H1 (cell line): ENCODE results near the gene RPL12.

ENCODE experiments used
- ATF3 ChIP-seq: IDR thresholded peaks from 2 replicates; pipeline ENCODE4 v1.6.1; 2011; ENCODE audit warnings: low read depth, mild to moderate bottlenecking, low read length; ENCODE audit not compliant: insufficient read depth
- BRCA1 ChIP-seq: IDR thresholded peaks from 2 replicates; pipeline ENCODE4 v1.6.1; 2012; ENCODE audit warnings: low read depth, low read length, improper control_type of control experiment
- CBX8 ChIP-seq: fragments of 300-800, 300-1000 bp; sonication (generic); IDR thresholded peaks from 2 replicates; pipeline ENCODE4 v1.7.1; 2016; ENCODE audit warnings: low read depth, low read length, borderline replicate concordance
- CTCF ChIP-seq, 3 experiments: IDR thresholded peaks; 1 replicate in 2 of 3; 2 replicates in 1 of 3; pipeline versions ENCODE4 v1.5.1 to v1.6.1; 2011; ENCODE audit warnings: low read length in 3 of 3, mild to moderate bottlenecking in 3 of 3, inconsistent platforms in 2 of 3, low read depth in 1 of 3, moderate library complexity in 1 of 3; ENCODE audit not compliant: insufficient read depth in 1 of 3; ENCODE audit errors: control extremely low read depth in 1 of 3
- EP300 ChIP-seq, 2 experiments: IDR thresholded peaks; 1 replicate in 1 of 2; 2 replicates in 1 of 2; pipeline ENCODE4 v1.6.1; 2011 to 2012; ENCODE audit warnings: low read depth in 2 of 2, low read length in 2 of 2, mild to moderate bottlenecking in 2 of 2, borderline replicate concordance in 1 of 2, inconsistent platforms in 1 of 2, moderate library complexity in 1 of 2
- MAFK ChIP-seq: IDR thresholded peaks from 2 replicates; pipeline ENCODE4 v1.6.1; 2012; ENCODE audit warnings: low read depth, mild to moderate bottlenecking, improper control_type of control experiment, low read length
- PHF8 ChIP-seq: fragments of 200-600 bp; sonication (generic); conservative IDR thresholded peaks from 2 replicates; pipeline ENCODE4 v1.7.1; 2012; ENCODE audit warnings: low read depth, mild to moderate bottlenecking, inconsistent platforms, low read length, moderate library complexity
- POLR2A ChIP-seq, 2 experiments: IDR thresholded peaks; 1 replicate in 1 of 2; 2 replicates in 1 of 2; pipeline ENCODE4 v1.6.1; 2011; ENCODE audit warnings: low read depth in 2 of 2, low read length in 2 of 2, mild to moderate bottlenecking in 2 of 2; ENCODE audit errors: control extremely low read depth in 1 of 2
- RAD21 ChIP-seq, 2 experiments: IDR thresholded peaks in 1 of 2; conservative IDR thresholded peaks in 1 of 2; 2 replicates each; pipeline ENCODE4 v1.6.1; 2011; ENCODE audit warnings: low read depth in 2 of 2, low read length in 2 of 2, improper control_type of control experiment in 1 of 2, inconsistent platforms in 1 of 2, mild to moderate bottlenecking in 1 of 2, moderate library complexity in 1 of 2

- TF ChIP-seq CTCF (IDR thresholded peaks at IDR 0.05; ENCODE audit: control extremely low read depth in 1 of 3, insufficient read depth in 1 of 3, low read depth in 1 of 3, low read length in 3 of 3) (no peak), MAFK (no peak), CBX8 (no peak), ATF3 (no peak), EP300 (IDR thresholded peaks at IDR 0.05; ENCODE audit: borderline replicate concordance in 1 of 2, low read depth in 2 of 2, low read length in 2 of 2) (no peak), BRCA1 (no peak), PHF8 (no peak), RAD21 (IDR thresholded peaks at IDR 0.05 in 1 of 2, conservative IDR thresholded peaks at IDR 0.05 in 1 of 2; ENCODE audit: low read depth in 2 of 2, low read length in 2 of 2) (no peak), POLR2A (IDR thresholded peaks at IDR 0.05; ENCODE audit: control extremely low read depth in 1 of 2, low read depth in 2 of 2, low read length in 2 of 2) (no peak)
These were observed 45.8 kb upstream of the RPL12 start for GRCh38 chr9:127496974-127497373.
